ENCODE measurements around the gene BSPRY. TPM values are rescaled to one million over a fixed set of nuclear protein-coding genes. Genes with fewer than 3 reads are reported as not detected.

The BSPRY gene
- total and polyA plus RNA-seq, 2 of the 13 experiments (the other 11 are each of a cell fraction or from before 2014, with no cell fraction given): 0.09 to 0.26 TPM

DNA sequence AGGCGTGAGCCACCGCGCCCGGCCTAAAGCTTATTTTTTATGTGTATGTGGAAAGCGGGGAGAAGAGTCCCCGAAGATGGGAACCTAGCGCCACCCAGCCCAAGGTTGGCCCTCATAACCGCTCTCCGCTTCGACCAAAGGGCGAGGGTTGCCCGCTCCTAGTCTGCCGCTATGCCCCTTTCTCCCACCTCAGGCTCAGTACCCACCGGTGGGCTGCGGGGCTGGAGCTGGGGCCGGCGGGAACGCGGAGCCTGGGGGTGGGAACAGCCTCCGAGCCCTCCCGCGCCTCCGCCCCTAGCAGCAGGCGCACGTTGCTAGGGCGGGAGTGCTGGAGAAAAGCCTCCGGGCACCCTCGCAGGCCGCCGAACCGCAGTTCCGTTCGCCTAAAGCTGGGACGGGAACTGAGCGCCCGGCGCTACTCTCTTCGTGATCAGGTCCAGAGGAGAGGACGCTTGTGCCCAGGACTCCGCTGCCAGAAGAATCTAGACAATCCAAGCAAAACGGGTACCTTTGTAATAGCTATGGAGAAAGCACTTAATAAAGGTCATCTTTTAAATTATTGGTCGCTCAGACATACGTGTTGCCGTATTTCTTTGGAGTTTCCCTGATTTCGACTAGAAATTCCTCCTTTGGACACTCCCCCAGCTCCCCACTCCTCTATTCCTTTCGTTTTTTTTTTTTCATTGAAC lies 9.2 kb upstream of the BSPRY start, which contains the start of gene WDR31 (continued):
- no peak for TF ChIP-seq NCOA5 (CRISPR knock-in tag; IDR thresholded peaks at IDR 0.05)
- TF ChIP-seq ZSCAN22 (CRISPR knock-in tag; IDR thresholded peaks at IDR 0.05): no peak
- no peak for TF ChIP-seq JDP2 (CRISPR knock-in tag; IDR thresholded peaks at IDR 0.05; ENCODE audit: borderline replicate concordance)
- no peak for TF ChIP-seq SMC3 (IDR thresholded peaks at IDR 0.05; ENCODE audit: low read length)
- peak; percentile 76; the same call in 1 of the 2 replicates for TF ChIP-seq CSRNP1 (CRISPR knock-in tag; IDR thresholded peaks at IDR 0.05)
- no peak for TF ChIP-seq ZNF577 (CRISPR knock-in tag; IDR thresholded peaks at IDR 0.05; ENCODE audit: borderline replicate concordance, low read depth)
- peak; percentile 94 for TF ChIP-seq THAP11 (CRISPR knock-in tag; IDR thresholded peaks at IDR 0.05)
- TF ChIP-seq ZNF7 (CRISPR knock-in tag; IDR thresholded peaks at IDR 0.05): no peak
- TF ChIP-seq, protein P1, sequence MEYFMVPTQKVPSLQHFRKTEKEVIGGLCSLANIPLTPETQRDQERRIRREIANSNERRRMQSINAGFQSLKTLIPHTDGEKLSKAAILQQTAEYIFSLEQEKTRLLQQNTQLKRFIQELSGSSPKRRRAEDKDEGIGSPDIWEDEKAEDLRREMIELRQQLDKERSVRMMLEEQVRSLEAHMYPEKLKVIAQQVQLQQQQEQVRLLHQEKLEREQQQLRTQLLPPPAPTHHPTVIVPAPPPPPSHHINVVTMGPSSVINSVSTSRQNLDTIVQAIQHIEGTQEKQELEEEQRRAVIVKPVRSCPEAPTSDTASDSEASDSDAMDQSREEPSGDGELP (IDR thresholded peaks at IDR 0.05; ENCODE audit: borderline replicate concordance, low read depth): peak; percentile 23; the same call in 1 of the 2 replicates
- peak; percentile 54; the same call in 1 of the 2 replicates for TF ChIP-seq DNMT3B (CRISPR knock-in tag; conservative IDR thresholded peaks at IDR 0.05)
- no peak for TF ChIP-seq GLI4 (CRISPR knock-in tag; IDR thresholded peaks at IDR 0.05; ENCODE audit: borderline replicate concordance)
- TF ChIP-seq KLF12 (CRISPR knock-in tag; IDR thresholded peaks at IDR 0.05; ENCODE audit: borderline replicate concordance): peak; percentile 95
- 0 out of 2 replicates have a peak, but pooled peaks have one; percentile 39 for TF ChIP-seq ZNF136 (CRISPR knock-in tag; IDR thresholded peaks at IDR 0.05; ENCODE audit: low read depth)
- peak; percentile 96 for TF ChIP-seq HDAC1 (CRISPR knock-in tag; IDR thresholded peaks at IDR 0.05)
- peak; percentile 59; the same call in 1 of the 2 replicates for TF ChIP-seq BHLHE40 (IDR thresholded peaks at IDR 0.05; ENCODE audit: low read length)
- no peak for TF ChIP-seq MATR3 (CRISPR knock-in tag; IDR thresholded peaks at IDR 0.05)
- no peak for TF ChIP-seq ZKSCAN5 (CRISPR knock-in tag; IDR thresholded peaks at IDR 0.05)
- no peak for TF ChIP-seq RARG (CRISPR knock-in tag; IDR thresholded peaks at IDR 0.05; ENCODE audit: low read depth)
- TF ChIP-seq NCOR1 (IDR thresholded peaks at IDR 0.05; ENCODE audit: borderline replicate concordance, low read length): no peak
- TF ChIP-seq RBAK (CRISPR knock-in tag; IDR thresholded peaks at IDR 0.05): no peak
- peak; percentile 69 for TF ChIP-seq ZNF230 (CRISPR knock-in tag; IDR thresholded peaks at IDR 0.05)
- no peak for TF ChIP-seq ZNF674 (CRISPR knock-in tag; IDR thresholded peaks at IDR 0.05; ENCODE audit: low read depth)
- TF ChIP-seq ZNF790 (CRISPR knock-in tag; IDR thresholded peaks at IDR 0.05; ENCODE audit: borderline replicate concordance): peak; percentile 88; the same call in 1 of the 2 replicates
- no peak for TF ChIP-seq ZNF326 (CRISPR knock-in tag; IDR thresholded peaks at IDR 0.05; ENCODE audit: borderline replicate concordance)
- TF ChIP-seq ZNF772 (CRISPR knock-in tag; IDR thresholded peaks at IDR 0.05): peak; percentile 98
- TF ChIP-seq, protein P2, sequence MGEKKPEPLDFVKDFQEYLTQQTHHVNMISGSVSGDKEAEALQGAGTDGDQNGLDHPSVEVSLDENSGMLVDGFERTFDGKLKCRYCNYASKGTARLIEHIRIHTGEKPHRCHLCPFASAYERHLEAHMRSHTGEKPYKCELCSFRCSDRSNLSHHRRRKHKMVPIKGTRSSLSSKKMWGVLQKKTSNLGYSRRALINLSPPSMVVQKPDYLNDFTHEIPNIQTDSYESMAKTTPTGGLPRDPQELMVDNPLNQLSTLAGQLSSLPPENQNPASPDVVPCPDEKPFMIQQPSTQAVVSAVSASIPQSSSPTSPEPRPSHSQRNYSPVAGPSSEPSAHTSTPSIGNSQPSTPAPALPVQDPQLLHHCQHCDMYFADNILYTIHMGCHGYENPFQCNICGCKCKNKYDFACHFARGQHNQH (CRISPR knock-in tag; IDR thresholded peaks at IDR 0.05): peak; percentile 95
- peak; percentile 82; the same call in 1 of the 2 replicates for TF ChIP-seq ZNF543 (CRISPR knock-in tag; IDR thresholded peaks at IDR 0.05)
- 0 out of 2 replicates have a peak, but pooled peaks have one; percentile 58 for TF ChIP-seq ZMAT3 (CRISPR knock-in tag; conservative IDR thresholded peaks at IDR 0.05)
- TF ChIP-seq FLYWCH1 (CRISPR knock-in tag; IDR thresholded peaks at IDR 0.05): no peak
- TF ChIP-seq HNRNPL (IDR thresholded peaks at IDR 0.05; ENCODE audit: low read depth, low read length): peak; percentile 68; the same call in 1 of the 2 replicates
